ENCODE data around the gene INPP5A.

The INPP5A gene

DNA sequence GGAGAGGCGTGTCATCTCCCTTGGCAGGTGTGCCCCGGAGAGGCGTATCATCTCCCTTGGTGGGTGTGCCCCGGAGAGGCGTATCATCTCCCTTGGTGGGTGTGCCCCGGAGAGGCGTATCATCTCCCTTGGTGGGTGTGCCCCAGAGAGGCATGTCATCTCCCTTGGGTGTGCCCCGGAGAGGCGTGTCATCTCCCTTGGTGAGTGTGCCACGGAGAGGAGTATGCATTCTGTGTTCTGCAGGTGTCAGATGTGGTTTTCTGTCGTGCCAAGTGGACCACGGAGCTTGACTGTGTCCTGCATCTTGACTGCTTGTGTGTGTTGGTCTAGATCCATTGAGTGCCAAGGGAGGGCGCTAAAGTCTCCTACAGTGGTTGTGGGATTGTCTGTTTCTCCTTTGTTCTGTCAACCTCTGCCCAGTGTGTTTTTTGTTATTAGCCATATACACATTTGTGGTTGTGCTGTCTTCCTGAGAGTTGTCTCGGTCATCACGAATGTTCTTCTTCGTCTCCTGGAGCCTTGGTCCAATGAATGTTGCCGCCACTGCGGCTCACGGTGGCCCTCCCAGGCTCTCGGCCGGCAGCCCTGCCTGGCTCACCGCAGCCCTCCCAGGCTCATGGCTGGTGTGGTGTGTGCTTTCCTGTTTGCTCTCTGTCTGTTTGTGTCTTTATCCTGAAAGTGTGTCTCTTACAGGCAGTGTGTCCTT lies 96.8 kb downstream of the INPP5A start:
- DNase-seq, result no peak

DNA sequence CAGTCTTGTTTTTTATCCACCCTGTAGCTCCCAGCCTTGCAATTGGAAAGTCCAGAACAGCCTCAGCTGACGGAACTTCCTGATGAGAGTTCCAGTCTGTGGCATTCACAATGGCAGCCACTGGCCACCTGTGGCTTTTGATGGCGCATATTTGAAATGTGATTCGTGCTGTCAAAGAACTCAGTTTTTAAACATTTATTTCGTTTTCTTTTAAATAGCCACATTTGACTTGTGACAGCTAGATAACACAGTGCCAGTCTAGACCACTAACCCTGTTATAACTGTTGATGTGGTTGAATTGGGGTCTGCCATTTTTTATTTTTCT lies 97.3 kb downstream of the INPP5A start:
- no peak for DNase-seq

DNA sequence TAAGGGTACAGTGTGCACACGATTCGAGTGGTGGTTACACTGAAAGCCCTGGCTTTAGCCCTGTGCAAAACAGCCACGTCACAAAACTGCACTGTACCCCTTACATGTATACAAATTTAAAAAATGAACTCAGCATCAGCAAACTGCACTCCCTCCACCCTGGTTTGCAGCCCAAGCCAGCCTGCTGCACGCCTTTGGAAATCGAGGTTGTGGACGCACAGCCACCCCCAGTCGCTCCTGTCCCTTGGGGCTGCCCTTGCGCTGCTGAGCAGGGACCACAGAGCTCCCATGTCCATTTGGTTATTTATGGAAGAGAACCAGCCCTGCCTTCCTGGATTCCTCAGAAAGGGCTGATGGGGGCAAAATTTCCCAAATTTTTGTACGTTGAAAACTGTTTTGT lies 98.8 kb downstream of the INPP5A start:
- no peak for DNase-seq

DNA sequence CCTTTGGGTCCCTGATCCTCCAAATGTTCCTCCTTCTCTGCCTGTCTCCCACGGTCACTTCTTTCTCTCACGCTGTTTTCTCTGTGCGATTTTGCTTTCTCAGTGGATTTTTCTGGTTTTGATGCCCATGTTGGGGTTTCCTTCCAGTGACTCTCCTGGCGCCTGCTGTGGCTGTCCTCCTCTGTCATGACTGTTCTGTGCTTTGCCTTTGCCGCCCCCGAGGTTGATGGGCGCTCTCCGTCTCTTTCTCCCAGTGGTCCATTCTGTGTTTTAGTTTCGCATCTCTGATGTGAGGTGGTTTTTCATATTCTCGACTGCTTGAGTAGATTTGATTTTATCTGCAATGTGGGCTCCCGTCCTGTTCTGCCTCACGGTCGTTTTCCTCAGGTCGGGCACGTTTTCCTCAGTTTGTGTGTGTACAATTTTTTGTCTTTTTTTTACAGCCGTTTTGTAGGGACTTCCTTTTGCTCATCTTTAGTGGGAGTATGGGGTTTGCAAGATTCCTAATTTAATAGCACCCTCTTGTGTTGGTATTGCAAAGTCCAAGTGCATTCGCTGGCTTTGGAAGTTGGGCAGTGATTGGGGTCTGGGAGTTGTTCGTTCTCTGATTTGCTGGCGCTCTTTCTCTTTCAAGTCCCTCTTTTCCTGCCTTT lies 100.0 kb downstream of the INPP5A start:
- peak; percentile 16 for DNase-seq

DNA sequence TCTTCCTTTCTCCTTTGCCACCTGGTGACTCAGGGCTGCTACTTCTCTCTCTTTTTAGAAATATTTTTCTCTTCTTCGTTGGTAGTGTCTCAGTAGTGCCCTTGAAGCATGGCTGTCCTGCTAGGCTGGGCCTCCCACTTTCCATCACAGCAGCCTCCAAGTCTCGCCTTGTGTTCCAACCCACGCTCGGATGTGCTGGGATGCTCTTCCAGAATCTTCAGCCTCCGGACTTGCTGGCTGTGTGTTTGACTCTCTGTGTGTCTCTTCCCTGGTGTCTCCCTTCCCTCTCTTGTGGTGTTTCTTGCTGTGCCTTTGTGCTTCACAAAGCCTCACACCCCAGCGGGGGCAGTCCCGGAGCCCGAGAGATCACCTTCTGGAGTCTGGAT lies 100.5 kb downstream of the INPP5A start:
- DNase-seq, result no peak

DNA sequence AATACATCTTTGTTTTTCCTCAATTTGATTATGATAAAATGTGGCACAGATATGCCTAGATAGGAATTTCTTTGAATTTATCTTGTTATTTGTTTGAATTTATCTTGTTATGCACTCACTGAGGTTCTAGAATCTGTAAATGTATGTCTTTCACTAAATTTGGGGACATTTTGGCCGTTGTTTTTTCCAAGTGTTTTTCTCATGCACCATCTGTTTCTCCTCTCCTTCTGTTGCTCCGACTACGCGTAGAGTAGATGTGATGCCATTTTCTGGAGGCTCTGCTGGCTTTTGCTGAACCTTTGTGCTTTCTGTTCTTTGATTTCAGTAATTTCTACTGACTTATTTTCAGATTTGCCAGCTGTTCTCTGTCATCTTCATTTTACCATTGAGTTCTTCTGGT lies 101.9 kb downstream of the INPP5A start:
- no peak for DNase-seq

DNA sequence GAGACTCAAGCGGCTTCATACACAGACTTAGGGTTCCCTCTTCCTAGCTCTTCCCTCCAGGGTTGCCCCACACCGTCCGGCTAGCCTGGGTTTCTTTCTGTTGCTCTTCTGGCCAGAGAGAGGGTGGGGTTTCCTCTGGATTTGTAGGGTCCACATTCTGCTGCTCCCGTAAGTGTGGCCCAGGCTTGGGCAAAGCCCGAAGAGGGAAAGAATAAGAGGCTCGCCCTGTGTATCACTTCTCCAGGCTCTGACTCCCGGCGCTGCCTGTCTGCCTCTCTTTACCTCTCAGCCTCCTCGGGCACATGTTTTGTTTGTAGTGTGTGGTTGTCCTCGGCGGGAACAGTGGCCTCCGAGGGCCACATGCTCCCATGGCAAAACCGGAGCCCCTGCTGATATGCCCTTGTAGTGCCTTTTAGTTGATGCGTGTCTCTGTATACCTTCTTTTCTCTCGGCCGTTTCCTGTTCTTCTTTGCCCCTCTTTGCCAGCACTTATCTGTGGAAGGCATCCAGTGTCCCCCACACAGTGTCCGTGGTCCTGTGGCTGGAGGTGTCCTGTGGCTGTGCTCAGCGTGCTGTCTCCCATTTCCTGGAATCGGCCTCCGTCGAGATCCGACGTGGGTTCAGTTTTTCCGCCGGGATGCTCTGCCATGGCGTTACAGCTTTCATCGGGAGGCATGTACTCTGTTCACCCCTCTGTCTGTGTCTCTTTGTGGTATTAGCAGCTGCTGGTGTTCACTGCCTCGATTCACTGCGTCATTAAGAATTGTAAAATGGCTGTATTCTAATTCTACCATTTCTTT lies 102.9 kb downstream of the INPP5A start:
- DNase-seq, result no peak

DNA sequence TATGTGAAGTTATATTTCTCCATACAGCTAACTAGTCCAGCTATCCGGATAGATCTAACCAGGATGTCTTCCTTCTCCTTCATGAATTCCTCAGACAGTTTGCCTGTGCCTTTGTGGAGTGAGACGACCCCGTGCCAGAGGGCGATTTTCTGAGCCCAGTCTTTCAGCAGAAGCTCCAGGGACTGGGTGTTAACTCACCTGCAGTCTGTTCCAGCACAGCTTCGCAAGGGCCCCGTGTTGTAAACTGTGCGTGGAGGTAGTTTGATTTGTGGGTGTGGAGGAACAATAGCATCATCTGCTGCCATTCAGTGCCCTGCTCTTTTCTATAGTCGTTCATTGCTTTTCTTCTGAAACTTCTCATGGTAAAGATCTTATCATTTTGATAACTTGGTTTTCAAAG lies 103.8 kb downstream of the INPP5A start:
- no peak for DNase-seq

DNA sequence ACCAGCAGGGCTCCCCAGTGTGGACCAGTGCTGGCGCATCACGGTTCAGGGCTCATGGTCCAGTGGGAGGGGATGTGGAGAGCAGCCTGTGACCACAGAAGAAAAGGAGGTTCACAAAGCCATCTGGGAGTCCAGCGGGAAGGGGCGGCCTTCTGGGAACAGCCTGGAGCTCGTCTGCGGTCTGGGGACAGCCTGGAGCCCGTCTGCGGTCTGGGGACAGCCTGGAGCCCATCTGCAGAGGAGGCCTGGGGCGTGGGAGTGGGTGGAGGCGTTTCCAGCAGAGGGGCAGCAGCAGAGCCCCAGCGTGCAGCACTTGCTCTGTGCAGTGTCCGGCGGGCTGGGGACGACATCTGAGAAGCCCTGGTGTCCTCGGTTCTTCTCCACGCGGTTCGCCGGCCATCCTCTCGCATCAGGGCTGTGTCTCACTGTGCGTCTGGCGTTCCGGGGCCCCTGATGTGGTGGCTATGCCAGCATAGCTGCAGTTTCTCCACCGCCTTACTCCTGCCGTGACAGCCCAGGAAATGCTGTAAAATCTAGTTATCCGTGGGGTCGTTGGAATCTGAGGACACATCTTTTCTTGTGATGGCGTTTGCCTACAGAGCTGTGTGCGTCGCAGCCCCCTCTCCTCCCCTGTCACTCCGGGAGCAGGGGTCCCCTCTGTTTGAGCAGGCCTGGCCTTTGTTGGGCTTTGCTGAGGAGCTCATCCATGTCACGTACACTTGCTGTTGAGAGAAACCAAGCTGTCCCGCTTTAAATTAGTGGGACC lies 104.6 kb downstream of the INPP5A start:
- DNase-seq, result no peak

DNA sequence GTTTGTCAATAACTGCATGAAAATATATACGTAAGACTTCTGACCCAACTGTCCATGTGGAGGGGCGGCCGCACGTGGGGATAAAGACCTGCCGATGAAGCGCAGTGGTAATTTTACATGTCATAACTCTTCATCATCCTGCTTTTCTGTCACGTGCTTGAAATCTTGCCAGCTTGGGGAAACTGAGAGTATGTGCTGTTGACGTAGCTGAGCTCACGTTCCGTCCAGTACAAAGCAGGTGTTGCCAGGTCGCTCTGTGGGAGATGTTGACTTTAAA lies 105.1 kb downstream of the INPP5A start:
- no peak for DNase-seq

DNA sequence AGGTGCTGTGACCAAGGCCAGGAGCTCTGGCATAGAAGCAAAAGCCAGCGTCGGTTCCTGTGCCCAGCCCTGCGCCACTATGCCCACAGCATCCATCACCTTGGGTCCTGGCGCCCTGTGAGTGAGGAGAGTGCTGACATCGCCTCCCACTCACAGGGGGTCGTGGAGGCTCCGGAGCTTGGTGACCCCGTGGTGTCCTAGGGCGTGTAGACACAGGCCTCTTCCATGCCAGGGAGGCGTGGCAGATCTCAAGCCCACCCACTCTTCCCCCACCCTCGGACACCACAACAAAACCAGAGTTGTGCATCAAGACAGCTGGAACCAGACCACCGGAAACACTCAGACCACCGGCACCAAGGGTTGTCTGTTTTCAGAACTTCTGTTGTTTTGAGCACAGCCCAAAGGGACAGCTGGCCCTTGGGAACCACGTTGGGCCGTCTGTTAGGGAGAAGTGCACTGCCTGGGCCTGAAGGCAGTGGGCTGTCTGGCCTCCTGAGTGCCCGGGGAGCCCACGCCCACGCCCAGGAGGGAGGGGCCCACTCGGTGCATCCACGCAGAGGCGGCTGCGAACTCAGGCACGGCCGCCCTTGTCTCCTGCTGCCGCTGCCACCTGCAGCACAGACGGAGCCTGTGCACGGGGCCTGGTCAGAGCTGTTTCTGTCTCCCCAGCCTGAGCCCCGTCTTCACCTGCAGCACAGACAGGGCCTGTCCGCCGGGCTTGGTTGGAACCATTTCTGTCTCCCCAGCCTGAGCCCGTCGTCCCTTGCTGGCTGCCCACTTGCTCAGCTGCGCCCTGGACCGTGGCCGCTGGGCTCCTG lies 106.3 kb downstream of the INPP5A start:
- no peak for DNase-seq

DNA sequence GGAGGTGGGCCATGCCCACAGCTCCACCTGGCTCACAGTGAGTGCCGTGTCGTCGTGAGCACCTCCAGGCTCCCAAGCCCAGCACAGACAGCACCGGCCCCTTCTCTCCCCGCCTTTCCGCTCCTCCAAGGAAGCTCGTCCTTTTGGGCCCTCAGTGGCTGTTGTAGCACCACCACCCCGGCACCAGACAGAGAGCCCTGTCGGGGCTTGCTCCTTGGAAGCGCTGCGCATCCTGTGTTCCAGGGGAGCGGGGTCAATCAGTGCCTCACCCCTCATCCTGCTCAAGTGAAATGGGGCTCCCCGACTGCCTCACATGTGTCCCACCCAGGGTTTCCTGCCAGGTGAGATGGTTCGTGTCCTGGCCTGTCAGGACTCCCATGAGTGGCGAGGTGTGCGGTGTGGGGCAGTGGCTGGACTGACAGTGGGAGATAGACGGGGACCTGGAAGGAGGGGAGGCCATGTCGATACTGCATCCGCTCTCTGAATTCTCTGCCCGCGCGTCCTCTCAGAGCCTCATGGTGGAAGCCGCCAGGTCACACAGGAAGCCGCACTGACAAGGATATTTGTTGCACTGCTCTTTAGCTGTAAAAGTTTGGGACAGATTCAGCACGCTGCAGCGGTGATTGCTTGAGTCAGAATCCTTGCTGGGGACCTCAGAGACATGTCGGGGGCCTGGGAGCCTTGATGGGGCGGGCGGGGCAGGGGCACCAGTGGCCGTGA lies 107.1 kb downstream of the INPP5A start:
- no peak for DNase-seq

DNA sequence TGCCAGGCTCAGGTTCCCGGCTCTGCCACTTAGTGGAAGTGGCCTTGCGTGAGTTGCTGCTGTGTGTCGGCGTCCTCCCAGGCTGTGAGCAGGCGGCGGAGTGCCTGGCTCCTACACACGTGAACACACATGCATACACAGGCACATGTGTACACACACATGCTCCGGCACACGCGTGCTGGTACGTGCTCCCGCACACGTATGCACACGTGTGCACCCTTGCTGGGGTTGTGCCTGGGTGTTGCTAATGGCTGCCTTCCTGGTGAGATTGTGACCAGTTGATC lies 107.6 kb downstream of the INPP5A start:
- no peak for DNase-seq

DNA sequence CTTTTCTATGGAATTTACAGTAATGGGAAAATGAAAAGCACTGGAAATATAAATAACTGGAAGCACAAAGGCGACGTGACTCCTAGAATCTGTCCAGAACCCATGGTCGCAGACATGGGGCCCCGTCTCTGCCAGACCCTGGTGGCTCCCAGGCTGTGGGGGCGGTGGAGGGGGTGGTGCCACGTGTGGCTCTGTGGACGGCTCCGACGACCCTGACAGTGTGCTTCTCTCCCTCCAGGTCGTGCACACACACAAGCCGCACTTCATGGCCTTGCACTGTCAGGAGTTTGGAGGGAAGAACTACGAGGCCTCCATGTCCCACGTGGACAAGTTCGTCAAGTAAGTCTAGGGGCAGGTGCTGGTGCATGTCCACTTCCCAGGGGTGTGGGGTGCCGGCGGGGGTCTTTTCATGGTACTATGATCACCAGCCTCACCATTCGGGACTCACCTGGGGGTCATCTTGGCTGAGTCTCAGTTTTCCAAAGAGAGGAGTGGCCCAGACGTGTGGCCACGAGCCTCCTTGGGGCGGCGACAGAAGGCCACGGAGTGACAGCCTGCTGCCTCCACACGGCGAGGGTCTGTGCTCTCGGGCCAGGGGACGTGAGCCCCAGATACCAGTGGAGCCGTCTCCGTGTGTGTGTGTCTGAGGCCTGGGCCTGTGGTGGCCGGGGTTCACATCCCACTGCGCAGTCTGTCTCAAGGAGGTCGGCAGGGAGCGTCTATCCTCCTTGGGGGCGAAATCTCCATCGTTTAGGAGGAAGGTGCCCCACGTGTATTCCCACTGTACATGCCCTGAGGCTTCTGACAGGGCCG lies 108.2 kb downstream of the INPP5A start:
- DNase-seq, result no peak

DNA sequence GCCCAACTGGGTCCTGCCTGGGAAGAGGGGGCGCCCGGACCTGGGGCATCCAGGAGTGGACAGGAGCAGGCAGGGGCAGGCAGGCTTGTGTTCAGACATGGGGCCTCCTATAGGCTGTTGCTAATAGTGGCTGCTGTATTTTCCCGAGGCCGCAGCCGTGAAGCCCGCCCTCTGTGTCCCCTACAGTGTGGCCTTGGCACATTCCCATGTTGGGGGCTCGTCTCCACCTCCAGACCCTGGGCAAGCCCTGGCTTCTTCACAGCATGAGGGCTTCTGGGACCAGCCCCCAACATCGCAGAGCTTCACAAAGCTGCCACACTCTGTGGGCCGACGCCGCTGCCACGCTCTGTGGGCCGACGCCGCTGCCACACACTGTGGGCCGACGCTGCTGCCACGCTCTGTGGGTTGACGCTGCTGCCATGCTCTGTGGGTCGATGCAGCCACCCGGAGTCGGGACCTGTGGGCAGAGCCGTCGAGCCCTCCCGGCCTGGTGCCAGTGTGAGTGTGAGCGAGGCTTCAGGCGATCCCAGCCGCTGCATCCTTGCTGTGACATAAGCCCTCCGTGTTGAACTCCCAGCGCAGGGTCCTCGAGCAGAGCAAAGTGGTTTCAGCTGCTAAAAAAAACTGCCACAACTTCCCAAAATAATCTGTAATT lies 109.0 kb downstream of the INPP5A start:
- no peak for DNase-seq

DNA sequence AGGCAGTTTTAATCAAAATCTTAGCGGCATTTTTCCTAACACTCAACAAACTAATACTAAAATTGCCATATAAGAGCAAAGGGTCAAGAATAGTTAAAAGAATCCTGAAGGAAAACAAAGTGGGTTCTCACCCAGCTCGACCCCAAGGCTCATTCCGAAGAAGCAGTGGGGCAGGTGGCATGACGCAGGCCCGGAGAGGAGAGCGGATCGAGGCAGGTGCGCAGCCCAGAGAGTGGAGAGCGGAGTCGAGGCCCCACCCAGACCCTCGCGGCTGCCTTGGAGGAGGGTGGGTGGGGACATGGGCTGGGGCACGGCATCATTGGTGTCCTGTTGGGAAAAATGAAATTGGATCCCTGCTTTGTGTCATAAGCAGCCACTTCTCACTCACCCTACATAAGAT lies 109.8 kb downstream of the INPP5A start:
- DNase-seq, result no peak

DNA sequence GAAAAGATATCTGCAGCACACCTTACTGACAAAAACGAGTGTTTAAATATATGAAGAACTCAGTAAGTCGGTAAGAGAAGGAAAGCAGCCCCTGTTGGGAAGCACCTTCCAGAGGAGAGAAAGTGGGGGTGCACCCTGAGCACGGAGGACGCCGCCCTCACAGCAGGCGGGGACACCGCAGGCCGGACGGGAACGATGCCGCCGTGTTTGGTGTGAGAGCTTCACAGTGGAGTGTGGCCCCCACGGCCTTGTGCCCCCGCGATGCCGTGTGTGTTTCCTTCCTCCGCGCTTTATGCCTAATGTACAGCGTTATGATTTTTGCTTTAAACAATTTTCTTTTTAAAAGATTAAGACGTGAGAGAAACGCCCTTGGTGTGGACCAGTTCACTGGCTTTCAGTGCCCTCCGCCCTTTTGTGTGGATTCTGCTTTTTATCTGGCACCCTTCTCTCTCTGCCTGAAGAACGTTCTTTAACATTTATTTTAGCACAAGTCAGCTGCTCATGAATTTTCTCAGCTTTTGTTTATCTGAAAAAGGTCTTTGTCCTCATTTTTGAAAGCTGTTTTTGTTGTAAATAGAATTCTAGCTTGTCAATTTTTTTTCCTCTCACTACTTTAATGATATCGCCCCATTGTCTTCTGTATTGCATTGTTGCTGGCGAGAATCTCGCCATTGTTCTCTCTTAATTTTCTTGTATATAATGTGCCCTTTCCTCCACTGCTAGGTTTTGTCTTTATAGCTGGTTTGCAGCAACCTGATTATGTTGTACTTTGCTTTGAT lies 110.7 kb downstream of the INPP5A start:
- no peak for DNase-seq

DNA sequence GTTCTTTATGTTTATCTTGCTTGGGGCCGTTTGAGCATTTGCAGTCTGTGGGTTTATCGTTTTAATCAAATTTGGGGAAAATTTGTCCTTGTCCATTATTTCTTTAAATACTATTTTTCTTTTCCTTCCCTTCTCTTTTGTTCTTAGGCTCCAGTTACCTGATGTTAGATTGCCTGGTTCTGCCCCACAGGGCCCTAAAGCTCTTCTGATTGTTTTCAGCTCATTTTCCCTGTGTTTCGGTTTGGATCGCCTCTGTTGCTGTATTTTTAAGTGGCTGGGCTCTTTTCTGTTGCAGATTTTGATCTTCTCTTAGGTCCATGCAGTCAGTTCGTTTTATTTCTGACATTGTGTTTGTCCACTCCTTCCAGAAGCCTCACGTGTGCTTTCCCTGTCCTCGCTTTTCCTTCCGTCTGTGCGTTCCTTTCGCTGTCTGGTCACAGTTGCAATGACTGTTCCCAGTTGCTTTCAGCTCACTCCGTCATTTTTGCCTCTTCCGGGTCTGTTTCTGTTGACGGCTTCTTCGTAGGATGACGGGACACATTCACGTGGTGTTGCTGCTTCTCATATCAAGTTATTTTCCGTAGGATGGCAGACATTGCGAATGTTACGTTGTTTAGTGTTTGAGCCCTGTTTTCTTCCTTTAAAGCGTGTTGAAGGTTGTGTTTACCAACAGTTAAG lies 111.4 kb downstream of the INPP5A start:
- DNase-seq, result no peak

DNA sequence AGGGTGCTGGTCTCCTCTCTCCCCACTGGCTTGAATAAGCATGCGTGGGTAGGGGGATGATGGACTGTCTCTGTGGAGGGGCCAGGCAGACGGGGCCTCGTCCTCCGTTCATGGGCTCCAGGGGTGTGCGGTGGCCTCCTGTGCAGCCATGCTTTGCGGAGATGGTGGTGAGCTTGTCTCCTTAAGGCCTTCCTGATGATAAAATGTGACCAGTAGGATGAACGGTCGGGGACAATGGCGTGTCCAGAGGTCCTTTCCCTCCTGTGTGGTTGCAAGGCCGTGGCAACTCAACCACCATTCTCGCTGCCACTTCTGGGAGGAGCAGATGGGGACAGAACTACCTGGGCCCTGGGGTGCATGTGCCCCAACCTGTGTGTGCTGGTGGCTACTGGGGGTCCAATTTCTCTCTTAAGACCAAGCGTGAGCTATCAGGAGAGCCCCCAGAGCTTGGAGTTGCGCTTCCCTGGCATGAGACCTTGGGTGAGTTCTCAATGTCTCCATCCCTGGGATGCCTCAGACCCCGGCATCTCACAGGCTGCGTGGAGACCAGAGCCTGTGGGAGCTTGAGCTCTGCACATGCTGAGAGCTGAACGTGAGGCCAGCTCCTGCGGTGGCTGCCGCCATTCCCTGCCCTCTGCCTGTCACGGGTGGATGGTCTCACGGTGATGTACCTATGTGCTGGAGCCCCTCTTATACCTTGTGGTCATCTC lies 112.2 kb downstream of the INPP5A start:
- no peak for DNase-seq

All from CD4-positive, alpha-beta T cell treated with Interleukin-6 for 4 hours (primary cell).